Forelimb muscle (tissue), 1 donor: ENCODE results near the gene TTN. TPM values are rescaled to one million over a fixed set of nuclear protein-coding genes. Genes with fewer than 3 reads are reported as not detected.

Source experiments
- DNase-seq: peaks from one replicate; pipeline ENCODE4 v3.0.0-alpha.2; 2013; ENCODE audit warnings: low read depth
- polyA plus RNA-seq: library from polyadenylated mRNA; unstranded; fragments of 120-200 nt; gene quantifications from one replicate; pipeline ENCODE4 v1.2.1, GENCODE V29; 2013; ENCODE audit not compliant: insufficient read length

TTN gene
- polyA plus RNA-seq, 1 donor, result 322 TPM

- DNase-seq, result no peak
Measured at GRCh38 chr2:178811901-178812300, 4.7 kb upstream of the TTN start.

- DNase-seq, result no peak
Measured at GRCh38 chr2:178811045-178811444, 3.8 kb upstream of the TTN start.

GRCh38 chr2:178810422-178810821, 3.2 kb upstream of the TTN start:
- DNase-seq, result no peak

GRCh38 chr2:178806543-178806942, 680 bp downstream of the TTN start:
- DNase-seq, result no peak

- DNase-seq, result no peak
Measured at GRCh38 chr2:178805457-178805856, 1.8 kb downstream of the TTN start.

GRCh38 chr2:178804791-178805190, 2.4 kb downstream of the TTN start:
- DNase-seq, result no peak

- DNase-seq, result no peak
Measured at GRCh38 chr2:178800510-178800909, 6.7 kb downstream of the TTN start.

GRCh38 chr2:178799305-178799704, 7.9 kb downstream of the TTN start:
- no peak for DNase-seq

- DNase-seq, result peak; percentile 24
Measured at GRCh38 chr2:178796079-178796677, 11.0 kb downstream of the TTN start.

- no peak for DNase-seq
Measured at GRCh38 chr2:178787934-178788333, 19.3 kb downstream of the TTN start.

- DNase-seq, result no peak
Measured at GRCh38 chr2:178787155-178787554, 20.1 kb downstream of the TTN start.

- DNase-seq, result no peak
Measured at GRCh38 chr2:178783889-178784288, 23.3 kb downstream of the TTN start.

- no peak for DNase-seq
Measured at GRCh38 chr2:178782236-178782635, 25.0 kb downstream of the TTN start.

GRCh38 chr2:178777577-178777976, 29.6 kb downstream of the TTN start:
- DNase-seq, result no peak

- no peak for DNase-seq
Measured at GRCh38 chr2:178776751-178777150, 30.5 kb downstream of the TTN start.

GRCh38 chr2:178775975-178776374, 31.2 kb downstream of the TTN start:
- no peak for DNase-seq

- DNase-seq, result no peak
Measured at GRCh38 chr2:178770518-178770917, 36.7 kb downstream of the TTN start.

GRCh38 chr2:178767094-178768060, 39.8 kb downstream of the TTN start:
- peak; percentile 24 for DNase-seq

GRCh38 chr2:178764097-178764496, 43.1 kb downstream of the TTN start:
- DNase-seq, result no peak

GRCh38 chr2:178761759-178762371, 45.4 kb downstream of the TTN start:
- DNase-seq, result no peak

GRCh38 chr2:178756843-178757242, 50.4 kb downstream of the TTN start:
- DNase-seq, result no peak

- no peak for DNase-seq
Measured at GRCh38 chr2:178756343-178756742, 50.9 kb downstream of the TTN start.

- DNase-seq, result no peak
Measured at GRCh38 chr2:178747767-178748166, 59.5 kb downstream of the TTN start.
